Testis (tissue), 3 donors: ENCODE data around the gene HMCN1. TPM values are rescaled to one million over a fixed set of nuclear protein-coding genes. Genes with fewer than 3 reads are reported as not detected.

Experiments
- DNase-seq: peaks from one replicate; pipeline ENCODE4 v3.0.0-alpha.2; 2019
- H3K27ac ChIP-seq, 2 donors: fragments of 200-600 bp; sonication (generic); one replicate each; pipeline ENCODE4 v1.5.1; 2019
- H3K27me3 ChIP-seq: fragments of 200-600 bp; sonication (generic); one replicate; pipeline ENCODE4 v1.5.1; 2019
- H3K36me3 ChIP-seq: fragments of 200-600 bp; sonication (generic); one replicate; pipeline ENCODE4 v1.5.1; 2017; ENCODE audit warnings: low read depth; ENCODE audit errors: missing control alignments
- H3K4me1 ChIP-seq: fragments of 200-600 bp; sonication (generic); one replicate; pipeline ENCODE4 v1.5.1; 2019
- H3K4me3 ChIP-seq, 2 donors: fragments of 200-600 bp; sonication (generic); one replicate each; pipeline ENCODE4 v1.5.1; 2017 to 2019
- H3K9me3 ChIP-seq: fragments of 200-600 bp; sonication (generic); one replicate; pipeline ENCODE4 v1.5.1; 2017
- CTCF ChIP-seq, 3 experiments: fragments of 450-650 bp in 2 of 3; fragments of 200-600 bp in 1 of 3; sonication (generic) in 1 of 3; IDR thresholded peaks; one replicate each; pipeline ENCODE4 v1.5.1; 2016 to 2019; ENCODE audit warnings: antibody characterized with exemption in 3 of 3, mild to moderate bottlenecking in 2 of 3, moderate library complexity in 1 of 3
- POLR2A ChIP-seq: fragments of 450-650 bp; IDR thresholded peaks from one replicate; pipeline ENCODE4 v1.6.1; 2017; ENCODE audit warnings: antibody characterized with exemption, mild to moderate bottlenecking, moderate library complexity
- whole genome bisulfite sequencing, 2 donors: methylation state at CpG; one replicate each; pipeline ENCODE4 v1.1.5; 2018; 5-methylcytosine and 5-hydroxymethylcytosine counted together
- intact Hi-C: fragments of 100-400 bp; cut with DNase I; formaldehyde crosslinking; loops from one replicate; pipeline ENCODE4 v1.15.1; 2023; ENCODE audit warnings: low total_unique reads
- polyA plus RNA-seq: library from polyadenylated mRNA; stranded (reverse); fragments of 350-450 nt; fragmentation: Illumina TruSeq; extraction: RNeasy Lipid Tissue Mini Kit (QIAGEN cat#74804); gene quantifications from one replicate; pipeline ENCODE4 v1.2.3, GENCODE V29; 2014; ENCODE audit warnings: low read depth, low replicate concordance; ENCODE audit not compliant: insufficient read depth
- total RNA-seq, 2 donors: library from RNA; depleted of rRNA; stranded (reverse); fragments of >200 nt; gene quantifications; one replicate each; pipeline ENCODE4 v1.2.3, GENCODE V29; 2016

The HMCN1 gene
- total and polyA plus RNA-seq, 3 donors from 2014 or later, result 5.2 to 6.2 (median 5.7) TPM

DNA sequence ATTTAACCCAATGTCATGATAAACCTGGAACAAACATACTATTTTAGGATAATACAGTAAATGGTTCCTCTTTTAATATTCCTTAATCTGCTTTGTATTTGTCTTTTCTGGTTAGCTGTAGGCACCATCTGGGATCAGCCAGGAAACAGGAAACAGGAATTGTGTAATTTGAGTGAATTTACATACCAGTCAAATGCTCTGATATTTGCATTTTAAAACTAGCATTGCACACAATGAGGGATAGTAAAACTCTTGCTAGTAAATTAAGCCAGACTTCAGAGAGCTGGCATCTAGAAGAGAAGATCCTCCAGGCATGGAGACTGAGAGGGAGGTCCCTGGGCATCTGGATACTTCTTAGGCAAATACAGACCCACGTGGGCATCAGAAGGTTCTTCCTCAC is 103.5 kb downstream of the HMCN1 start:
- Histone ChIP-seq H3K27ac (no peak overlapping the region), H3K4me3 (no peak overlapping the region), H3K36me3 (no peaks in the 10 kb centered on the region), H3K9me3 (no peaks in the 10 kb centered on the region), H3K4me1 (no peaks in the 10 kb centered on the region), H3K27me3 (no peaks in the 10 kb centered on the region)
- intact Hi-C loops, result no loop called here
- no peak for DNase-seq
- TF ChIP-seq POLR2A, result no peak
- no peak for TF ChIP-seq CTCF (IDR thresholded peaks at IDR 0.05)
- WGBS, 2 donors, result 86 to 93% methylated on average over 1 of the region's 1 CpG

- intact Hi-C loops, result no loop called here
- Histone ChIP-seq H3K4me1 (no peaks in the 10 kb centered on the region), H3K27me3 (no peaks in the 10 kb centered on the region), H3K36me3 (no peaks in the 10 kb centered on the region), H3K4me3 (no peak overlapping the region), H3K9me3 (no peaks in the 10 kb centered on the region), H3K27ac (no peak overlapping the region)
- 100% methylated on average over 2 of the region's 2 CpGs; no CpG with 5 or more reads in 1 of the 2 donors for WGBS, 2 donors
- no peak for TF ChIP-seq POLR2A
- TF ChIP-seq CTCF (IDR thresholded peaks at IDR 0.05), result no peak
- no peak for DNase-seq
These were observed 103.9 kb downstream of the HMCN1 start for GRCh38 chr1:185838111-185838510.

- Histone ChIP-seq H3K4me1 (no peaks in the 10 kb centered on the region), H3K27ac (no peak overlapping the region), H3K27me3 (no peaks in the 10 kb centered on the region), H3K9me3 (no peaks in the 10 kb centered on the region), H3K36me3 (no peaks in the 10 kb centered on the region), H3K4me3 (no peak overlapping the region)
- intact Hi-C loops, result no loop called here
- TF ChIP-seq CTCF (IDR thresholded peaks at IDR 0.05), result no peak
- no peak for TF ChIP-seq POLR2A
- DNase-seq, result no peak
These were observed 106.7 kb downstream of the HMCN1 start for GRCh38 chr1:185840880-185841279.

DNA sequence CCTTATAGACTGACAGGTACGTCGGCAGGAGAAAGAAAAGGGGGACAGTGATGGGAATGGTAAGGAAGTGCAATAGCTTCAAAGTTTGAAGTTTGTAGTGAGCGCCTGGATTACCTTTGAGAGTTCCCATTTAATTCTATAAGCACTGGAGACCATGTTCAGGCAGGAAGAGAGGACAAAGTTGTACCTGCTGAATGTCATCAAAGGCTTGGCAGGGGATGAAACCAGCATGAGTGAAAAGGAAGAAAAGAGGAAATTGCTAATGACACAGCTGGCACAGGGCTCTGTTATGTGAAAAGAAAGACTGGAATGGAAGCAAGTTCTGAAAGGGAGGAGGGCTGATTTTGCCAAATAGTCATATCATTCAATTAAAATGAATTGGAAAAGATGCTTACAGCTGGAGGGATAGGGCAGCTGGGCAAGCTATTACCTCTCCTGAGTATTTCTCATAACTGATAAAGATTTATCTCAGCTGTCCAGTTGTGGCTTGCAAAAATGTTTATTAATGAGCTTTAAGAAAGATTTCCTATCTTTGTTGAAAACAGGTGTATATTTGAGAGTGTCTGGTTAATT is 109.2 kb downstream of the HMCN1 start:
- H3K4me3 ChIP-seq, result no peak overlapping the region
- no peaks in the 10 kb centered on the region for H3K27me3 ChIP-seq
- intact Hi-C loops, result no loop called here
- no peak overlapping the region for H3K27ac ChIP-seq
- no peak for TF ChIP-seq POLR2A
- no peak for TF ChIP-seq CTCF (IDR thresholded peaks at IDR 0.05)
- 69 to 76% methylated on average over 3 of the region's 3 CpGs for WGBS, 2 donors
- no peaks in the 10 kb centered on the region for H3K9me3 ChIP-seq
- no peaks in the 10 kb centered on the region for H3K4me1 ChIP-seq
- H3K36me3 ChIP-seq, result no peaks in the 10 kb centered on the region
- DNase-seq, result no peak

DNA sequence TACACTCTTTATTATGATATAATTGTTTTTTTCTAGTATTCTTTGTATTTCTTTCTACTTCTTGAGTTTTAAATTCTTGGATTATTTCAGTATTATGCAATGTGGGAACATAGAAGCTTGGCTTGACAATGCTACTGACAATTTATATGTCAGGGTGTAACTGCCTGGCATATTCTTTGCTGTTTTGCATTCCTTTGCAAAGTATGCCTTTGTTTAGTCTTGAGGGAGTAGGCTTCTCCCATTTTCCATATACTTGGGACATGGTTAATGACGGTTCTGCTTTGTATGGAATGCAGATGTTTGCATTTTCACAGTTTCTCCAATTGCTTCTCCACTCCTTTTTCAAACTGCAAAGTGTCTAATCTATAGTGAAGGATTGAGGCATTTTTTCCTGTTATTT is 109.8 kb downstream of the HMCN1 start:
- no peak overlapping the region for H3K4me3 ChIP-seq
- no peaks in the 10 kb centered on the region for H3K9me3 ChIP-seq
- H3K36me3 ChIP-seq, result no peaks in the 10 kb centered on the region
- H3K27ac ChIP-seq, result no peak overlapping the region
- WGBS, 2 donors, result 60 to 90% methylated on average over 1 of the region's 1 CpG
- no peak for DNase-seq
- H3K4me1 ChIP-seq, result no peaks in the 10 kb centered on the region
- intact Hi-C loops, result no loop called here
- no peaks in the 10 kb centered on the region for H3K27me3 ChIP-seq
- no peak for TF ChIP-seq POLR2A
- TF ChIP-seq CTCF (IDR thresholded peaks at IDR 0.05), result no peak
